GM12878 (cell line): Measurements from ENCODE around the gene MEP1A. TPM values are rescaled to one million over a fixed set of nuclear protein-coding genes. Genes with fewer than 3 reads are reported as not detected.

ENCODE experiments used
- ATAC-seq: fragments of 200-7000 bp; cut with Tn5 transposase; 3 replicates; pipeline ENCODE4 v1.9.1; 2020; ENCODE audit warnings: mild to moderate bottlenecking, moderate library complexity
- BruUV-seq: library from RNA; stranded (reverse); fragments of 400-500 nt; replicated peaks from 2 replicates; lab custom pipeline; 2021; lab: Mats Ljungman, UMichigan
- CTCF ChIA-PET: fragments of 300-600 bp; sonication (Branson Sonifier 250); formaldehyde crosslinking; extraction: SDS; loops from one replicate; lab custom pipeline; 2021; ENCODE audit warnings: inconsistent platforms; lab: Yijun Ruan, JAX
- POLR2A ChIA-PET: fragments of 350-600 bp; formaldehyde crosslinking; extraction: SDS; loops from one replicate; lab custom pipeline; 2021; ENCODE audit warnings: inconsistent platforms; lab: Charles Lee
- RAD21 ChIA-PET: fragments of 300-600 bp; sonication (Branson Sonifier 250); formaldehyde crosslinking; loops from one replicate; lab custom pipeline; 2023; ENCODE audit warnings: antibody characterized with exemption; ENCODE audit not compliant: unreplicated experiment; lab: Charles Lee
- SMC1A ChIA-PET: fragments of 300-600 bp; sonication (Branson Sonifier 250); formaldehyde crosslinking; loops from one replicate; lab custom pipeline; 2023; ENCODE audit not compliant: unreplicated experiment, uncharacterized antibody; lab: Charles Lee
- DNase-seq: peaks from one replicate; pipeline ENCODE4 v3.0.0-alpha.2; 2011; ENCODE audit warnings: low read depth, low spot score
- FAIRE-seq: peaks from 3 replicates; lab custom pipeline; 2011; peaks lifted over from hg19 to GRCh38; lab: Jason Lieb, UNC
- H2AFZ ChIP-seq: 2 replicates; pipeline ENCODE4 v1.6.0; 2011; ENCODE audit warnings: low read depth, low read length, control low read depth; ENCODE audit not compliant: control insufficient read depth
- H3K27ac ChIP-seq: 2 replicates; pipeline ENCODE4 v1.5.1; 2011; ENCODE audit warnings: control low read depth; ENCODE audit not compliant: control insufficient read depth, insufficient read depth
- H3K27me3 ChIP-seq, 2 experiments: replicated peaks in 1 of 2; 2 replicates each; pipeline versions ENCODE4 v1.6.0 to v1.6.1; 2011; ENCODE audit warnings: low read length in 1 of 2; ENCODE audit not compliant: control insufficient read depth in 2 of 2, insufficient read depth in 2 of 2
- H3K36me3 ChIP-seq, 2 experiments: 2 replicates each; pipeline ENCODE4 v1.5.1; 2011; ENCODE audit warnings: low read length in 1 of 2; ENCODE audit not compliant: control insufficient read depth in 2 of 2, insufficient read depth in 2 of 2
- H3K4me1 ChIP-seq: 2 replicates; pipeline ENCODE4 v1.6.1; 2011; ENCODE audit warnings: mild to moderate bottlenecking, low read length, moderate library complexity, mixed read lengths; ENCODE audit not compliant: control insufficient read depth, insufficient read depth
- H3K4me2 ChIP-seq: 2 replicates; pipeline ENCODE4 v1.6.0; 2011; ENCODE audit warnings: control low read depth; ENCODE audit not compliant: control insufficient read depth, insufficient read depth
- H3K4me3 ChIP-seq: fragments of 200-600 bp; sonication (generic); 2 replicates; pipeline ENCODE4 v1.5.1; 2016
- H3K79me2 ChIP-seq: 2 replicates; pipeline ENCODE4 v1.6.0; 2011; ENCODE audit warnings: low read length; ENCODE audit not compliant: control insufficient read depth, insufficient read depth
- H3K9ac ChIP-seq: 2 replicates; pipeline ENCODE4 v1.8.0; 2011; ENCODE audit warnings: low read length, control low read depth, mixed read lengths; ENCODE audit not compliant: control insufficient read depth, insufficient read depth
- H3K9me3 ChIP-seq: replicated peaks from 3 replicates; pipeline ENCODE4 v1.5.1; 2011; ENCODE audit warnings: mild to moderate bottlenecking, low read length; ENCODE audit not compliant: control insufficient read depth, insufficient read depth
- H4K20me1 ChIP-seq: 2 replicates; pipeline ENCODE4 v1.6.0; 2011; ENCODE audit not compliant: control insufficient read depth, insufficient read depth
- EGR1 ChIP-seq, 2 experiments: IDR thresholded peaks; 1 replicate in 1 of 2; 2 replicates in 1 of 2; pipeline ENCODE4 v1.6.1; 2011 to 2012; ENCODE audit warnings: low read depth in 2 of 2, low read length in 2 of 2, borderline replicate concordance in 1 of 2, mild to moderate bottlenecking in 1 of 2, moderate library complexity in 1 of 2
- NFXL1 ChIP-seq: fragments of 450-650 bp; IDR thresholded peaks from 2 replicates; pipeline ENCODE4 v1.6.1; 2017; ENCODE audit warnings: antibody characterized with exemption, mild to moderate bottlenecking, borderline replicate concordance
- NFYB ChIP-seq: IDR thresholded peaks from 2 replicates; pipeline ENCODE4 v1.6.1; 2011; ENCODE audit warnings: low read depth, mild to moderate bottlenecking, low read length, improper control_type of control experiment, moderate library complexity; ENCODE audit not compliant: insufficient read depth
- NR2C1 ChIP-seq: fragments of 450-650 bp; IDR thresholded peaks from 2 replicates; pipeline ENCODE4 v1.6.1; 2017; ENCODE audit warnings: antibody characterized with exemption, mild to moderate bottlenecking, moderate library complexity
- PAX8 ChIP-seq: fragments of 450-650 bp; IDR thresholded peaks from 2 replicates; pipeline ENCODE4 v1.6.1; 2017; ENCODE audit warnings: mild to moderate bottlenecking, moderate library complexity
- RBBP5 ChIP-seq: fragments of 200-600 bp; sonication (generic); conservative IDR thresholded peaks from 2 replicates; pipeline ENCODE4 v1.6.1; 2016
- RCOR1 ChIP-seq: conservative IDR thresholded peaks from 2 replicates; pipeline ENCODE4 v1.6.1; 2012; ENCODE audit warnings: low read depth, low read length, improper control_type of control experiment
- RUNX3 ChIP-seq: IDR thresholded peaks from 2 replicates; pipeline ENCODE4 v1.6.1; 2012; ENCODE audit warnings: low read length, inconsistent platforms
- STAT1 ChIP-seq: fragments of 450-650 bp; conservative IDR thresholded peaks from 2 replicates; pipeline ENCODE4 v1.6.1; 2014; ENCODE audit warnings: antibody characterized with exemption, mild to moderate bottlenecking
- STAT3 ChIP-seq: IDR thresholded peaks from 2 replicates; pipeline ENCODE4 v1.6.1; 2011; ENCODE audit warnings: low read depth, low read length, improper control_type of control experiment
- WGBS: methylation state at CpG from one replicate; pipeline ENCODE4 v1.1.6; 2016; ENCODE audit warnings: low lambda C conversion rate; ENCODE audit not compliant: insufficient replicate concordance, insufficient coverage; ENCODE audit errors: missing lambda C conversion rate; 5-methylcytosine and 5-hydroxymethylcytosine counted together
- in situ Hi-C: fragments of 300-500 bp; cut with MboI; formaldehyde crosslinking; loops from 9 replicates; pipeline ENCODE4 v1.14.3; 2018; ENCODE audit warnings: mixed read lengths
- intact Hi-C: fragments of 100-400 bp; cut with micrococcal nuclease; formaldehyde crosslinking; loops from one replicate; pipeline ENCODE4 v1.14.2; 2022; ENCODE audit not compliant: unreplicated experiment
- polyA plus RNA-seq, 11 experiments: library from polyadenylated mRNA; depleted of rRNA in 4 of 11; unstranded in 6 of 11; stranded (reverse) in 5 of 11; fragments of >200 nt; fragmentation: Nextera tagmentation in 4 of 11; fragmentation: Illumina TruSeq in 1 of 11; extraction: Ambion mirVana in 4 of 11; extraction: Trizol in 1 of 11; gene quantifications; 1 replicate in 1 of 11; 2 replicates in 10 of 11; pipeline versions ENCODE4 v1.2.1 to v1.2.3, GENCODE V29; 2011 to 2016; ENCODE audit warnings: inconsistent platforms in 2 of 11, missing spikeins in 2 of 11, low read depth in 1 of 11
- total RNA-seq, 4 experiments: library from RNA; depleted of rRNA in 3 of 4; stranded (reverse); fragments of >200 nt in 3 of 4; fragmentation: Illumina TruSeq in 1 of 4; extraction: Trizol in 1 of 4; gene quantifications; 2 replicates each; pipeline versions ENCODE4 v1.2.1 to v1.2.3, GENCODE V29; 2013 to 2021
- TF ChIP-seq, protein P1 (sequence below): fragments of 150-350 bp; IDR thresholded peaks from 2 replicates; pipeline ENCODE4 v1.6.1; 2014; ENCODE audit warnings: mild to moderate bottlenecking, low read depth, low read length
- TF ChIP-seq, protein P2 (sequence below): IDR thresholded peaks from 2 replicates; pipeline ENCODE4 v1.6.1; 2012; ENCODE audit warnings: improper control_type of control experiment, low read depth, low read length; ENCODE audit not compliant: insufficient replicate concordance
- TF ChIP-seq, protein P3 (sequence below): IDR thresholded peaks from 2 replicates; pipeline ENCODE4 v1.6.1; 2012; ENCODE audit warnings: low read depth, low read length, improper control_type of control experiment
- TF ChIP-seq, protein P4 (sequence below): IDR thresholded peaks from 2 replicates; pipeline ENCODE4 v1.6.1; 2012; ENCODE audit warnings: mild to moderate bottlenecking, low read depth, low read length

Gene MEP1A
- total and polyA plus RNA-seq, 10 of the 15 experiments (the other 5 are each of a cell fraction or from before 2014, with no cell fraction given) = not detected

GRCh38 chr6:46795816-46796215, 2.6 kb downstream of the MEP1A start:
- RAD21 ChIA-PET = no interaction called here
- CTCF ChIA-PET = no interaction called here
- H4K20me1 ChIP-seq = no peaks in the 10 kb centered on the region
- no peaks in the 10 kb centered on the region for H3K27me3 ChIP-seq
- FAIRE-seq (no peak), DNase-seq (no peak), ATAC-seq (no peak)
- SMC1A ChIA-PET = no interaction called here
- 18% methylated on average over 3 of the region's 3 CpGs for WGBS
- H3K27ac ChIP-seq = no peak overlapping the region
- POLR2A ChIA-PET = no interaction called here
- intact Hi-C loops = no loop called here
- in situ Hi-C loops = no loop called here
- no peak overlapping the region for H3K4me3 ChIP-seq
- H3K79me2 ChIP-seq = no peaks in the 10 kb centered on the region
- H3K9me3 ChIP-seq = no peaks in the 10 kb centered on the region
- H2AFZ ChIP-seq = no peak overlapping the region
- H3K4me1 ChIP-seq = no peaks in the 10 kb centered on the region
- no peak overlapping the region for H3K9ac ChIP-seq
- no peaks in the 10 kb centered on the region for H3K36me3 ChIP-seq
- no TSS peak for BruUV-seq
- H3K4me2 ChIP-seq = no peak overlapping the region
- TF ChIP-seq, protein P1, sequence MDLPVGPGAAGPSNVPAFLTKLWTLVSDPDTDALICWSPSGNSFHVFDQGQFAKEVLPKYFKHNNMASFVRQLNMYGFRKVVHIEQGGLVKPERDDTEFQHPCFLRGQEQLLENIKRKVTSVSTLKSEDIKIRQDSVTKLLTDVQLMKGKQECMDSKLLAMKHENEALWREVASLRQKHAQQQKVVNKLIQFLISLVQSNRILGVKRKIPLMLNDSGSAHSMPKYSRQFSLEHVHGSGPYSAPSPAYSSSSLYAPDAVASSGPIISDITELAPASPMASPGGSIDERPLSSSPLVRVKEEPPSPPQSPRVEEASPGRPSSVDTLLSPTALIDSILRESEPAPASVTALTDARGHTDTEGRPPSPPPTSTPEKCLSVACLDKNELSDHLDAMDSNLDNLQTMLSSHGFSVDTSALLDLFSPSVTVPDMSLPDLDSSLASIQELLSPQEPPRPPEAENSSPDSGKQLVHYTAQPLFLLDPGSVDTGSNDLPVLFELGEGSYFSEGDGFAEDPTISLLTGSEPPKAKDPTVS = no peak
- TF ChIP-seq STAT3 (no peak), NFXL1 (no peak), RBBP5 (no peak), NFYB (no peak), EGR1 (IDR thresholded peaks at IDR 0.05; ENCODE audit: borderline replicate concordance in 1 of 2, low read depth in 2 of 2, low read length in 2 of 2) (no peak), PAX8 (no peak), RCOR1 (no peak), NR2C1 (no peak), STAT1 (no peak), RUNX3 (no peak)
- TF ChIP-seq, protein P2, sequence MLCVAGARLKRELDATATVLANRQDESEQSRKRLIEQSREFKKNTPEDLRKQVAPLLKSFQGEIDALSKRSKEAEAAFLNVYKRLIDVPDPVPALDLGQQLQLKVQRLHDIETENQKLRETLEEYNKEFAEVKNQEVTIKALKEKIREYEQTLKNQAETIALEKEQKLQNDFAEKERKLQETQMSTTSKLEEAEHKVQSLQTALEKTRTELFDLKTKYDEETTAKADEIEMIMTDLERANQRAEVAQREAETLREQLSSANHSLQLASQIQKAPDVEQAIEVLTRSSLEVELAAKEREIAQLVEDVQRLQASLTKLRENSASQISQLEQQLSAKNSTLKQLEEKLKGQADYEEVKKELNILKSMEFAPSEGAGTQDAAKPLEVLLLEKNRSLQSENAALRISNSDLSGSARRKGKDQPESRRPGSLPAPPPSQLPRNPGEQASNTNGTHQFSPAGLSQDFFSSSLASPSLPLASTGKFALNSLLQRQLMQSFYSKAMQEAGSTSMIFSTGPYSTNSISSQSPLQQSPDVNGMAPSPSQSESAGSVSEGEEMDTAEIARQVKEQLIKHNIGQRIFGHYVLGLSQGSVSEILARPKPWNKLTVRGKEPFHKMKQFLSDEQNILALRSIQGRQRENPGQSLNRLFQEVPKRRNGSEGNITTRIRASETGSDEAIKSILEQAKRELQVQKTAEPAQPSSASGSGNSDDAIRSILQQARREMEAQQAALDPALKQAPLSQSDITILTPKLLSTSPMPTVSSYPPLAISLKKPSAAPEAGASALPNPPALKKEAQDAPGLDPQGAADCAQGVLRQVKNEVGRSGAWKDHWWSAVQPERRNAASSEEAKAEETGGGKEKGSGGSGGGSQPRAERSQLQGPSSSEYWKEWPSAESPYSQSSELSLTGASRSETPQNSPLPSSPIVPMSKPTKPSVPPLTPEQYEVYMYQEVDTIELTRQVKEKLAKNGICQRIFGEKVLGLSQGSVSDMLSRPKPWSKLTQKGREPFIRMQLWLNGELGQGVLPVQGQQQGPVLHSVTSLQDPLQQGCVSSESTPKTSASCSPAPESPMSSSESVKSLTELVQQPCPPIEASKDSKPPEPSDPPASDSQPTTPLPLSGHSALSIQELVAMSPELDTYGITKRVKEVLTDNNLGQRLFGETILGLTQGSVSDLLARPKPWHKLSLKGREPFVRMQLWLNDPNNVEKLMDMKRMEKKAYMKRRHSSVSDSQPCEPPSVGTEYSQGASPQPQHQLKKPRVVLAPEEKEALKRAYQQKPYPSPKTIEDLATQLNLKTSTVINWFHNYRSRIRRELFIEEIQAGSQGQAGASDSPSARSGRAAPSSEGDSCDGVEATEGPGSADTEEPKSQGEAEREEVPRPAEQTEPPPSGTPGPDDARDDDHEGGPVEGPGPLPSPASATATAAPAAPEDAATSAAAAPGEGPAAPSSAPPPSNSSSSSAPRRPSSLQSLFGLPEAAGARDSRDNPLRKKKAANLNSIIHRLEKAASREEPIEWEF = no peak
- TF ChIP-seq, protein P3, sequence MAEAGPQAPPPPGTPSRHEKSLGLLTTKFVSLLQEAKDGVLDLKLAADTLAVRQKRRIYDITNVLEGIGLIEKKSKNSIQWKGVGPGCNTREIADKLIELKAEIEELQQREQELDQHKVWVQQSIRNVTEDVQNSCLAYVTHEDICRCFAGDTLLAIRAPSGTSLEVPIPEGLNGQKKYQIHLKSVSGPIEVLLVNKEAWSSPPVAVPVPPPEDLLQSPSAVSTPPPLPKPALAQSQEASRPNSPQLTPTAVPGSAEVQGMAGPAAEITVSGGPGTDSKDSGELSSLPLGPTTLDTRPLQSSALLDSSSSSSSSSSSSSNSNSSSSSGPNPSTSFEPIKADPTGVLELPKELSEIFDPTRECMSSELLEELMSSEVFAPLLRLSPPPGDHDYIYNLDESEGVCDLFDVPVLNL = no peak
- TF ChIP-seq, protein P4, sequence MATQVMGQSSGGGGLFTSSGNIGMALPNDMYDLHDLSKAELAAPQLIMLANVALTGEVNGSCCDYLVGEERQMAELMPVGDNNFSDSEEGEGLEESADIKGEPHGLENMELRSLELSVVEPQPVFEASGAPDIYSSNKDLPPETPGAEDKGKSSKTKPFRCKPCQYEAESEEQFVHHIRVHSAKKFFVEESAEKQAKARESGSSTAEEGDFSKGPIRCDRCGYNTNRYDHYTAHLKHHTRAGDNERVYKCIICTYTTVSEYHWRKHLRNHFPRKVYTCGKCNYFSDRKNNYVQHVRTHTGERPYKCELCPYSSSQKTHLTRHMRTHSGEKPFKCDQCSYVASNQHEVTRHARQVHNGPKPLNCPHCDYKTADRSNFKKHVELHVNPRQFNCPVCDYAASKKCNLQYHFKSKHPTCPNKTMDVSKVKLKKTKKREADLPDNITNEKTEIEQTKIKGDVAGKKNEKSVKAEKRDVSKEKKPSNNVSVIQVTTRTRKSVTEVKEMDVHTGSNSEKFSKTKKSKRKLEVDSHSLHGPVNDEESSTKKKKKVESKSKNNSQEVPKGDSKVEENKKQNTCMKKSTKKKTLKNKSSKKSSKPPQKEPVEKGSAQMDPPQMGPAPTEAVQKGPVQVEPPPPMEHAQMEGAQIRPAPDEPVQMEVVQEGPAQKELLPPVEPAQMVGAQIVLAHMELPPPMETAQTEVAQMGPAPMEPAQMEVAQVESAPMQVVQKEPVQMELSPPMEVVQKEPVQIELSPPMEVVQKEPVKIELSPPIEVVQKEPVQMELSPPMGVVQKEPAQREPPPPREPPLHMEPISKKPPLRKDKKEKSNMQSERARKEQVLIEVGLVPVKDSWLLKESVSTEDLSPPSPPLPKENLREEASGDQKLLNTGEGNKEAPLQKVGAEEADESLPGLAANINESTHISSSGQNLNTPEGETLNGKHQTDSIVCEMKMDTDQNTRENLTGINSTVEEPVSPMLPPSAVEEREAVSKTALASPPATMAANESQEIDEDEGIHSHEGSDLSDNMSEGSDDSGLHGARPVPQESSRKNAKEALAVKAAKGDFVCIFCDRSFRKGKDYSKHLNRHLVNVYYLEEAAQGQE = no peak
